ENCODE measurements around the gene ZBTB46.

Gene ZBTB46

DNA sequence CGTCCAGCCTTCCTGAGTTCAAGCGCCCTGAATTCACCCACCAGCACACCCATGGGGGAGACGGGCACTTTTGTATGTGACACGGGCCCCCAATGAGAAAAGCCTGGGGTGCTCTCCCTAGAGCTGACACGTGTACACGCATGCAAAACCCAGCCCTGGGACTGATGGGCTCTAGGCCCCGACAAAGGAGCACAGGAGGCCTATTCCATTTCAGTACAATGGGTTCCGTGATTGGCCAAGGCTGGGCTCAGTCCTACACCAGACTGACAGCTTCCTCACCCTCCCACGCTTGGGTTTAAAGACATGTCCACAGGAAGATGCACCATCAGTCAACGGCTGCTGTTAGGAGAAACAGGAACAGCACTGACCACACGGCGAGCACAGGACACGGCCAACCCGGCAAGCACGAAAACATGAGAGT is 8.8 kb downstream of the ZBTB46 start:
- TF ChIP-seq, protein P1, sequence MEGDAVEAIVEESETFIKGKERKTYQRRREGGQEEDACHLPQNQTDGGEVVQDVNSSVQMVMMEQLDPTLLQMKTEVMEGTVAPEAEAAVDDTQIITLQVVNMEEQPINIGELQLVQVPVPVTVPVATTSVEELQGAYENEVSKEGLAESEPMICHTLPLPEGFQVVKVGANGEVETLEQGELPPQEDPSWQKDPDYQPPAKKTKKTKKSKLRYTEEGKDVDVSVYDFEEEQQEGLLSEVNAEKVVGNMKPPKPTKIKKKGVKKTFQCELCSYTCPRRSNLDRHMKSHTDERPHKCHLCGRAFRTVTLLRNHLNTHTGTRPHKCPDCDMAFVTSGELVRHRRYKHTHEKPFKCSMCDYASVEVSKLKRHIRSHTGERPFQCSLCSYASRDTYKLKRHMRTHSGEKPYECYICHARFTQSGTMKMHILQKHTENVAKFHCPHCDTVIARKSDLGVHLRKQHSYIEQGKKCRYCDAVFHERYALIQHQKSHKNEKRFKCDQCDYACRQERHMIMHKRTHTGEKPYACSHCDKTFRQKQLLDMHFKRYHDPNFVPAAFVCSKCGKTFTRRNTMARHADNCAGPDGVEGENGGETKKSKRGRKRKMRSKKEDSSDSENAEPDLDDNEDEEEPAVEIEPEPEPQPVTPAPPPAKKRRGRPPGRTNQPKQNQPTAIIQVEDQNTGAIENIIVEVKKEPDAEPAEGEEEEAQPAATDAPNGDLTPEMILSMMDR (IDR thresholded peaks at IDR 0.05) = no peak
- H3K27ac ChIP-seq = peak overlapping the region in 1 of 2 donors; percentile 0
- DNase-seq (ENCODE audit: low spot score) = no peak
- no peak overlapping the region for H3K4me3 ChIP-seq

DNA sequence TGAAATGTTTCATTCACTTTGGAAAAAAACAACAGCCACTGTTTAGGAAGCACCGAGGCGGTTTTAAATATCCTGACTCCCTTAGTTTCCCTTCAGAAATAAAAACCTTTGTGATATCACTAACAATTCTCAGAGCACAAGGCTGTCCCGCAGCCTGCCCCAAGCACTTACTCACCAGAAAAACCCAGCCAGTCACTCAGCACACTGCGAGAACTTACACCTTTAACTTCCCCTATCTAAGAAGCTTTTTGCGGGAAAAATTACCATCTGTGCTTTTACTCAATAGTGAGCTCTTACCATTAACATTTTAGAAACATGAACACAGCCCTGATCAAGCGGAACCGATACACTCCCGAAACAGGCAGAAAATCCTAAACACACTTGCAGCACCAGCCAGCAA is 9.3 kb downstream of the ZBTB46 start:
- DNase-seq (ENCODE audit: low spot score) = no peak
- TF ChIP-seq, protein P1 (IDR thresholded peaks at IDR 0.05) = no peak
- H3K27ac ChIP-seq = no peak overlapping the region
- H3K4me3 ChIP-seq = no peak overlapping the region

DNA sequence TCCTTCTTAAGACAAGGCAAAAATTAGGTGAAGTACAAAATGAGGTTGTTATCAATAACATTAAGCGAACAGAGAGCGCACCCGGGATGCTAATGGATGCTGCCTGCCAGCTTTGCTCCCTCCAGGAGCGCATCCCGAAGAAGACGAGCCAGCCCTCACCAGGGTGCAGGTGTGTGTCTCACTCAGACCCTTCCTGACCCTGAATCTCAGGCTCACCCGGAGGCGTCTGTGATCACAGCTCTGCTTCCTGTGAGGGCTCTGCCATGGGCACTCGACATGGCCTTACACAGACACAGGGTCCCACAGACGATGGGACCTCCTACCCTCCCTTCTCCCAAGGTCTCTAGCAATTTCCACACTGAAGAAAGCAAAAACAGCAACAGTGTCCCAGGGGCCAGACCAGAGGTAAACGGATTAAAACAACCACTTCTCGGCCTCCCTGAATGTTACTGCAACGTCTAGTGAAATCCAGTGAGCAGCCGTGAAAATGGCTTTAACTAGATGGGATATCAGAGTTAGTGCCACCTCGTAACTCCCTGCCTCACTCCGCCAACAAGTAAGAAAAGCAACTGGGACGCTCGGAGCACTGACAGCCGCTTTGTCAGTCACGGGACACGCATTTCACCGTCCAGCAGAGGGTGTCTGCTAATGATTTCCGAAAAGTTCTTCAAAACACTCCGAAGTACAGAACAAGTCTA is 11.7 kb downstream of the ZBTB46 start:
- no peak for DNase-seq (ENCODE audit: low spot score)
- TF ChIP-seq, protein P1 (IDR thresholded peaks at IDR 0.05) = no peak
- no peak overlapping the region for H3K4me3 ChIP-seq
- no peak overlapping the region for H3K27ac ChIP-seq

DNA sequence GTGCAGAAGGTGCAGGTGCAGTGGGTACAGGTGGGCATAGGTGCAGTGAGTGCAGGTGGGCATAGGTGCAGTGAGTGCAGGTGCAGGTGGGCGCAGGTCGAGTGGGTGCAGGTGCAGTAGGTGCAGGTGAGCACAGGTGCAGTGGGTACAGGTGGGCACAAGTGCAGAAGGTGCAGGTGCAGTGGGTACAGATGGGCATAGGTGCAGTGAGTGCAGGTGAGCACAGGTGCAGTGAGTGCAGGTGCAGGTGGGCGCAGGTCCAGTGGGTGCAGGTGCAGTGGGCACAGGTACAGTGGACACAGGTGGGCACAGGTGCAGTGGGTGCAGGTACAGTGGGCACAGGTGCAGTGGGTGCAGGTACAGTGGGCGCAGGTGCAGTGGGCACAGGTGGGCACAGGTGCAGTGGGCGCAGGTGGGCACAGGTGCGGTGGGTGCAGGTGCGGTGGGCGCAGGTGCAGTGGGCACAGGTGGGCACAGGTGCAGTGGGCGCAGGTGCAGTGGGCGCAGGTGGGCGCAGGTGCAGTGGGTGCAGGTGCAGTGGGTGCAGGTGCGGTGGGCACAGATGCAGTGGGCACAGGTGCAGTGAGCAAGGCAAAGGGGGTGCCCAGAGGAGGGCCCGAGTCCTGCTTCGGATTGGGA is 15.3 kb downstream of the ZBTB46 start:
- H3K27ac ChIP-seq = no peak overlapping the region
- DNase-seq (ENCODE audit: low spot score) = no peak

DNA sequence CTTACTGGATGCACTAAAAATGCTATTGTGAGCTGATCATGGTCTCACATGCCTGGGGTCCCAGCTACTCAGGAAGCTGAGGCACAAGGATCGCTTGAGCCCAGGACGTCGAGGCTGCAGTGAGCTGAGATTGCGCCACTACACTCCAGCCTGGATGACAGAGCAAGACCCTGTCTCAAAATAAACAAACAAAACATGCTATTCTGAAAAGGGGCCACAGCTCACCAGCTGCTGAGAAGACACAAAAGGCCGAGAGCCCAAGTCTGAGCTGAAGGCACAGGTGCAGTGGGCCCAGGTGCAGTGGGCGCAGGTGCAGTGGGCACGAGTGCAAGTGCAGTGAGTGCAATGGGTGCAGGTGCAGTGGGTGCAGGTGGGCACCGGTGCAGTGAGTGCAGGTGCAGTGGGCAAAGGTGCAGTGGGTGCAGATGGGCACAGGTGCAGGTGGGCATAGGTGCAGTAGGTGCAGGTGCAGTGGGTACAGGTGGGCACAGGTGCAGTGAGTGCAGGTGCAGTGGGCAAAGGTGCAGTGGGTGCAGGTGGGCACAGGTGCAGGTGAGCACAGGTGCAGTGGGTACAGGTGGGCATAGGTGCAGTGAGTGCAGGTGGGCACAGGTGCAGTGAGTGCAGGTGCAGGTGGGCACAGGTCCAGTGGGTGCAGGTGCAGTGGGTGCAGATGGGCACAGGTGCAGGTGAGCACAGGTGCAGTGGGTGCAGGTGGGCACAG is 16.0 kb downstream of the ZBTB46 start:
- no peak for DNase-seq (ENCODE audit: low spot score)
- TF ChIP-seq, protein P1 (IDR thresholded peaks at IDR 0.05) = no peak
- H3K4me3 ChIP-seq = no peak overlapping the region
- no peak overlapping the region for H3K27ac ChIP-seq

More for the DNA sequence above, 15.3 kb downstream of the ZBTB46 start:
- no peak overlapping the region for H3K4me3 ChIP-seq
- TF ChIP-seq, protein P1 (IDR thresholded peaks at IDR 0.05) = no peak

DNA sequence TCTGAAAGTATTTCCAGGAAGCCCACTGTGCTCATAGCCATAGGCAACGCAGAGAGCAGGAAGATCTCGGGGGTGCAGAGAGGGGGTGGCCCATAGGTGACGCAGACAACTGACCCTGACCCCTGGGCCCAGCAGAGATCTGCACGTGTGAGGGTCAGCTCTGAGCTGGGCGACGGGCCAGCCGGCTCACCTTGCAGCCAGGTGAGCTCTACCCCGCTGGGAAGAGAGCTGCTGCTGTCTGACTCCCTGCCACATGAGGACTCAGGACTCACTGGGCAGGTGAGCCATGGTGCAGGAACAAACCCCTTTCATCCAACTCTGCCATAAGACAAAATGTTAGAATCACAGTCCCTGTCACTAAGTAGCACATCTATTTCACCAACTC is 19.6 kb downstream of the ZBTB46 start:
- DNase-seq (ENCODE audit: low spot score) = no peak

More for the DNA sequence above, 19.6 kb downstream of the ZBTB46 start:
- H3K27ac ChIP-seq = no peak overlapping the region
- TF ChIP-seq, protein P1 (IDR thresholded peaks at IDR 0.05) = no peak
- no peak overlapping the region for H3K4me3 ChIP-seq
